MG63 (cell line): ENCODE results near the gene SSX2B. TPM values are rescaled to one million over a fixed set of nuclear protein-coding genes. Genes with fewer than 3 reads are reported as not detected.
"Not testable (repeated sequence)": the region's sequence is repeated elsewhere in the genome, so short reads cannot be mapped to it uniquely, and the experiment has no call there.

Source experiments
- DNase-seq: peaks from one replicate; pipeline ENCODE4 v3.0.0-alpha.2; 2020
- H3K27me3 ChIP-seq: fragments of 250-450 bp; sonication (Bioruptor Pico); 2 replicates; pipeline ENCODE4 v1.5.1; 2020; ENCODE audit warnings: mild to moderate bottlenecking, moderate library complexity
- H3K36me3 ChIP-seq: fragments of 250-450 bp; sonication (Bioruptor Pico); 2 replicates; pipeline ENCODE4 v1.5.1; 2020; ENCODE audit warnings: mild to moderate bottlenecking, moderate library complexity
- H3K4me3 ChIP-seq: fragments of 250-450 bp; sonication (Bioruptor Pico); 2 replicates; pipeline ENCODE4 v1.5.1; 2020; ENCODE audit warnings: mild to moderate bottlenecking, moderate library complexity
- H3K9me3 ChIP-seq: fragments of 250-450 bp; sonication (Bioruptor Pico); 2 replicates; pipeline ENCODE4 v1.5.1; 2020; ENCODE audit warnings: mild to moderate bottlenecking, moderate library complexity
- total RNA-seq: library from RNA; depleted of rRNA; stranded (reverse); fragments of >200 nt; shearing (Covaris generic); gene quantifications from 2 replicates; pipeline ENCODE4 v1.2.3, GENCODE V29; 2014; ENCODE audit warnings: low replicate concordance; rRNA removed

Gene SSX2B
- not detected in 2 replicates for total RNA-seq

GRCh38 chrX:52750952-52751351, at the start of gene SSX2B:
Gene SSX2B, plus strand, starts transcription at chrX:52751252. Its CDS starts 1,429 bp downstream, at chrX:52752681.
- H3K27me3 ChIP-seq, DNase-seq, H3K9me3 ChIP-seq, H3K36me3 ChIP-seq, H3K4me3 ChIP-seq: not testable (repeated sequence)

- not testable (repeated sequence) for DNase-seq, H3K9me3 ChIP-seq, H3K27me3 ChIP-seq, H3K4me3 ChIP-seq, H3K36me3 ChIP-seq
These were observed 44.0 kb upstream of the SSX2B start, which contains the start of gene SSX2 for GRCh38 chrX:52707078-52707477. Gene SSX2, minus strand, starts transcription at chrX:52707178. Its CDS starts 1,429 bp downstream, at chrX:52705749.

GRCh38 chrX:52765983-52766382, 14.9 kb downstream of the SSX2B start:
- H3K36me3 ChIP-seq, DNase-seq, H3K4me3 ChIP-seq, H3K9me3 ChIP-seq, H3K27me3 ChIP-seq: not testable (repeated sequence)

GRCh38 chrX:52773504-52773903, 22.5 kb downstream of the SSX2B start:
- H3K36me3 ChIP-seq = not testable (repeated sequence)

GRCh38 chrX:52797327-52797726, 46.3 kb downstream of the SSX2B start, which contains the start of gene SPANXN5:
Gene SPANXN5, minus strand, starts transcription at chrX:52797427. Its CDS starts 79 bp downstream, at chrX:52797348.
- not testable (repeated sequence) for H3K27me3 ChIP-seq

More at GRCh38 chrX:52773504-52773903, 22.5 kb downstream of the SSX2B start:
- not testable (repeated sequence) for H3K9me3 ChIP-seq, DNase-seq, H3K27me3 ChIP-seq, H3K4me3 ChIP-seq

GRCh38 chrX:52804876-52805275, 53.8 kb downstream of the SSX2B start:
- H3K36me3 ChIP-seq, H3K27me3 ChIP-seq, H3K9me3 ChIP-seq, DNase-seq, H3K4me3 ChIP-seq: not testable (repeated sequence)

More at GRCh38 chrX:52797327-52797726, 46.3 kb downstream of the SSX2B start, which contains the start of gene SPANXN5:
- not testable (repeated sequence) for H3K4me3 ChIP-seq, DNase-seq, H3K9me3 ChIP-seq, H3K36me3 ChIP-seq

Other genes with a start within 250 kb of the SSX2B start
- not detected in 2 replicates for gene XAGE1B, start 234.2 kb upstream of the SSX2B start, total RNA-seq
- gene SSX7, start 96.4 kb upstream of the SSX2B start, total RNA-seq = not detected in 2 replicates
- gene SSX2, start 44.1 kb upstream of the SSX2B start, total RNA-seq = not detected in 2 replicates
- gene SPANXN5, start 46.2 kb downstream of the SSX2B start, total RNA-seq = not detected in 2 replicates
- not detected in 2 replicates for gene XAGE5, start 60.0 kb downstream of the SSX2B start, total RNA-seq
- gene XAGE3, start 116.8 kb downstream of the SSX2B start, total RNA-seq = not detected in 2 replicates
- 4.6 and 24.9 TPM in 2 replicates for gene FAM156B, start 146.1 kb downstream of the SSX2B start, total RNA-seq
- 2.1 and 14.5 TPM in 2 replicates for gene FAM156A, start 207.3 kb downstream of the SSX2B start, total RNA-seq